ENCODE results near the gene SLC7A1.

SLC7A1 gene

DNA sequence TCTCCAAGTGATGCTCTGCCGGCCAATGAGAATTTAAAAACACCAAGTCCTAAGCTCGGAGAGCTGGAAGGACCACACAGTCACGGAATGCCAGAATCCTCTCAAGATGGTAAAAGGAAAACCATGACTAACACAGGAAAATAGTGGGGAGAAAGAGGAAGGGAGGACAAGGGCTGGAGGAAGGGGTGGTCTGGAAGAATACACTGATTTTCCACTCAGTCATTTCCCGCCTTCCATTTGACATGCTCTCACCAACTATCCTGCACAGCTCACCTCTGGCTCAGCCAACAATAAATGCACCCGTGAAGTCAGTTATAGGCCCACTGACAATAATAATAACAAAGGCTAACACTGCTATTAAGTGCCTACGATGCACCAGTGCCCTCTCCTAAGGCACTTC lies 31.5 kb downstream of the SLC7A1 start:
- Mint-ChIP-seq H3K9me3 (no peaks in the 10 kb centered on the region), H3K36me3 (ENCODE audit: insufficient read depth) (peaks cover 3% of the 10 kb centered on the region), H3K27me3 (no peaks in the 10 kb centered on the region), H3K27ac (no peak overlapping the region), H3K4me3 (no peak overlapping the region), H3K4me1 (ENCODE audit: low read depth in 2 of 2) (peaks cover 21 to 31% of the 10 kb centered on the region in 2 donors)
- ATAC-seq (replicated peaks) = no peak
- no peak for DNase-seq

DNA sequence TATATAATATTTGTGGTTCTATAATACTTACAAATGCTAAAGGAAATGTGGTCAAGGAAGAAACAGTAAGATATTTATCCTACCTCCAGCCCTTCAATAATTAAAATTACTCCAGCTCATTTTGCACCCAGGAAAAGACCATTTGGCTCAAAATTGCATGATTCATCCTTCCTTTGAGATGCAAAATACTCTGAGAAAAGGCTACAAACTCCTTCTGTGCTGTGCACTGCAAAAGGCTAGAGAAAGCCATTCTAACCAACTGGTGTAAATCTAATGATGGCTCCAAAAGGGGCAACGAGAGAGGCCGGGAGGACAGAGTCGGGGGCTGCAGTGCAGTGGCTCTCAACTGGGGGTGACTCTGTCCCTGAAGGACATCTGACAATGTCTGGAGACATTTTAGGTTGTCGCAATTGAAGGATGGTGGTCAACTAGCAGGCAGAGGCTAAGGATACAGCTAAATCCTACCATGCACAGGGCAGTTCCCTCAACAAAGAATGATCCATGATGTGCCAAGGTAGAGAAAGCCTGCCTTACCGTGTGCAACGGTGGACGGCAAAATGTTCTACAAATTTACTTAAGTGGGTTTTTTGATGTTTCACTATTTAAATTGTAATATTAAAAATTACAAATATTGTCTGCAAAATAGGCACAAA lies 32.6 kb downstream of the SLC7A1 start:
- Mint-ChIP-seq H3K4me1 (ENCODE audit: low read depth in 2 of 2) (peaks cover 16 to 31% of the 10 kb centered on the region in 2 donors), H3K36me3 (ENCODE audit: insufficient read depth) (no peaks in the 10 kb centered on the region), H3K27me3 (no peaks in the 10 kb centered on the region), H3K9me3 (no peaks in the 10 kb centered on the region), H3K27ac (peak overlapping the region; percentile 42 to 66), H3K4me3 (no peak overlapping the region)
- no peak for ATAC-seq (replicated peaks)
- no peak for DNase-seq

DNA sequence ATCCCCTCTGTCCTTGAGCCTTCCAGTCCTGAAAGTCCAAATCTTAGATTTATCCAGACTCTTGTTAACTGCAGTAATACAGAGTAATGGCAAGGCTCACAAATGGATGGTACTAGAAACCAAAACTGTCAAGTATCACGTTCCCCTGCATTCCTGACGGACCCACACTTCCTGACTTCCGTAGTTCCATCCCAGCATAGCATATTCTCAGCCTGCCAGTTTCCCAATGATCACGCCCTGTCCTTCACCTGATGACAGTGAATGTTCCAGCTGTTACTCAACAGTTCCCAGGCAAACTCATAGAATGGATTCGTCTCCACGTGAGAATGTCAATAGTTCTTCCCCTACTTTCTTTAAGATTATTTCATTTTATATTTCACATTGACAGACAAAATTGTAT lies 33.6 kb downstream of the SLC7A1 start:
- Mint-ChIP-seq H3K4me3 (no peak overlapping the region), H3K27ac (no peak overlapping the region), H3K36me3 (ENCODE audit: insufficient read depth) (no peaks in the 10 kb centered on the region), H3K4me1 (ENCODE audit: low read depth in 2 of 2) (peaks cover 20 to 29% of the 10 kb centered on the region in 2 donors), H3K27me3 (no peaks in the 10 kb centered on the region), H3K9me3 (no peaks in the 10 kb centered on the region)
- DNase-seq (no peak), ATAC-seq (replicated peaks) (no peak)

DNA sequence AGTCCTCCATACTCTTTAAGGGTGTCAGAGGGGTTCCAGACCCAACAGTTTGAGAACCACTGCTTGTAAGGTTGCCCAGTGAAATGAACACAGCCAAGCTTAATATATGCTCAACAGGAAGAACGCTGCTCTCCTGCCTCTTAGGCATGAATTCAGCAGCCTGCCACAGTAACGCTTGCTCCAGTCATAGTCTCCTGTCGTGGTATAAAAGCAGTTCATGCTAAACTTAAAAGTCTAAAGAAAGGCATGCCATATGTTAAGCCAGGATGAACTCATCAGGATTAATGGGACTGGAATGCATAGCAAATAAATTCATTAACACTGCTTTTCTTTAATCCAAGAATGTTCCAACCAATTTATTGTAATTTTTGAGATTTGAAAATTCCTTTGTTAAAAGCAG lies 38.7 kb downstream of the SLC7A1 start:
- Mint-ChIP-seq H3K4me3 (no peak overlapping the region), H3K27ac (no peak overlapping the region), H3K9me3 (no peaks in the 10 kb centered on the region), H3K4me1 (ENCODE audit: low read depth in 2 of 2) (peaks cover 6% of the 10 kb centered on the region in 2 donors), H3K36me3 (ENCODE audit: insufficient read depth) (peaks cover 7% of the 10 kb centered on the region), H3K27me3 (no peaks in the 10 kb centered on the region)
- ATAC-seq (replicated peaks) (no peak), DNase-seq (no peak)

DNA sequence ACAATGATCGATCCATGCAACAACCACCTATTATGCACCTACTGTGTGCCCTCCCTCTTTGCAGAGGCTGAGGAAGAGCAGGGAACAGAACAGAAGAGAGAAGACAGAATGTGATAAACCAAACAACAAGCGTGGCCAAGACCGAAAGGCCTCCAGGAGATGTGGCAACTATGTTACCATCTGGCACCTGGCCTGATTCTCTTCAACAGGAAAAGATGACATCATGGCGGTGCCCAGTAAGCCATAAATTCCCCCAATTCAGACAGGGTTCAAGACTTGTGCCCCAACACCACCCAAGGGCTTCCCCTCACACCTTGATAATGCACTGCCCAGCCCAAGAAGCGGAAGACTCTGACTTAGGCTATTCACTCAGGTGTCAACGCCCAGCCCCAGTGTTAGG lies 44.3 kb downstream of the SLC7A1 start:
- peaks cover 20% of the 10 kb centered on the region for H3K36me3 Mint-ChIP-seq (ENCODE audit: insufficient read depth)
- no peak for ATAC-seq (replicated peaks)

DNA sequence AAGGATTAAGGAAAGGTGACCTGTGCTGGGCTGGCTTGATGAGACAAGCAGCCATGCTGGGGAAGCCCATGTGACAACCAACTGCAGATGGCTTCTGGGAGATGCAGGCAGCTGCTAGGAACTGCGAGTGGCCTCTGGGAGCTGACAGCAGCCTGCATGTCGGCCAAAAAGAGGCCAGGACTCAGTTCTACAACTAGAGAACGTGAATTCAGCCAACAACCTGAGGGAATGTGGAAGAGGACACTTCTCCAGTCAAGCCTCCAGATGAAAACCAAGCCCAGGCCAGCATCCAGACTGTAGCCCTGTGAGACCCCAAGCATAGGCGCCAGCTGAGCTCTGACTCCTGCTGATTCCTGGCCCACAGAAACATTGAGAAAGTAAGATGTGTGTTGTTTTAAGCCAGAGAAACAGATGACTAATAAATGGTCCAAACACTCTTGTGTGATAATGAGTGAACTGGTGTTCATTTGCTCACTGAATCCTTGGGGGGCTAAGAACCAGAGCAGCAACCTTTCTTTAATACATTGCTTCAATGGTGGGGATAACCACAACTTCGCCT lies 45.0 kb downstream of the SLC7A1 start:
- DNase-seq (no peak), ATAC-seq (replicated peaks) (no peak)
- no peak overlapping the region for H3K27ac Mint-ChIP-seq
- H3K4me3 Mint-ChIP-seq = no peak overlapping the region
- H3K4me1 Mint-ChIP-seq (ENCODE audit: low read depth in 2 of 2) = peaks cover 3 to 7% of the 10 kb centered on the region in 2 donors
- H3K9me3 Mint-ChIP-seq = no peaks in the 10 kb centered on the region
- no peaks in the 10 kb centered on the region for H3K27me3 Mint-ChIP-seq
- peaks cover 20% of the 10 kb centered on the region for H3K36me3 Mint-ChIP-seq (ENCODE audit: insufficient read depth)

More for the DNA sequence above, 44.3 kb downstream of the SLC7A1 start:
- Mint-ChIP-seq H3K9me3 (no peaks in the 10 kb centered on the region), H3K4me3 (no peak overlapping the region), H3K4me1 (ENCODE audit: low read depth in 2 of 2) (peaks cover 3 to 6% of the 10 kb centered on the region in 2 donors), H3K27me3 (no peaks in the 10 kb centered on the region), H3K27ac (peak overlapping the region in 1 of 2 donors; percentile 6)
- no peak for DNase-seq

GRCh38 chr13:29548722-29549121 lies 46.8 kb downstream of the SLC7A1 start:
- peak overlapping the region in 1 of 2 donors; percentile 44 for H3K27ac Mint-ChIP-seq
- no peaks in the 10 kb centered on the region for H3K27me3 Mint-ChIP-seq
- H3K4me3 Mint-ChIP-seq = no peak overlapping the region
- H3K36me3 Mint-ChIP-seq (ENCODE audit: insufficient read depth) = peaks cover 18% of the 10 kb centered on the region
- H3K4me1 Mint-ChIP-seq (ENCODE audit: low read depth in 2 of 2) = peaks cover 3 to 8% of the 10 kb centered on the region in 2 donors
- no peaks in the 10 kb centered on the region for H3K9me3 Mint-ChIP-seq
- no peak for DNase-seq
- ATAC-seq (replicated peaks) = no peak

DNA sequence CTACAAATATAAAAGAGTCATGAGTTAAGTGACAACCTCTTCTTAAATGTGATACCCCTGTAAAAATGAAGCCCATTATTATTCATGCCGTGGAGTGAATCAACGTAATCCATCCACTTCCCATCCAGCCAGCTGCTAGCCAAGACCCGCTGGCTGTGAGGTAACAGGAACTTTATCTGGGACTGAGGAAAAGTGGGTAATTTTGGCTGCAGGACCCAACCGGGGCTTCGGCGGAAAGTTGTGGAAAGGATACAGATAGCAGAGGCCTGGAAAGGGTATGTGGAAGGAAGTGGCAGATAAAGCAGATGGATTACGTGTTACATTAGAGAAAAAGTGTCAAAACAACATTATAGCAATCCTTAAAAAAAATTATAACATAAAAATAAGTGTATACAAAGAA lies 48.3 kb downstream of the SLC7A1 start:
- Mint-ChIP-seq H3K9me3 (no peaks in the 10 kb centered on the region), H3K27ac (no peak overlapping the region), H3K4me3 (no peak overlapping the region), H3K27me3 (no peaks in the 10 kb centered on the region), H3K4me1 (ENCODE audit: low read depth in 2 of 2) (peaks cover 3 to 10% of the 10 kb centered on the region in 2 donors), H3K36me3 (ENCODE audit: insufficient read depth) (peaks cover 15% of the 10 kb centered on the region)
- ATAC-seq (replicated peaks) (no peak), DNase-seq (no peak)

DNA sequence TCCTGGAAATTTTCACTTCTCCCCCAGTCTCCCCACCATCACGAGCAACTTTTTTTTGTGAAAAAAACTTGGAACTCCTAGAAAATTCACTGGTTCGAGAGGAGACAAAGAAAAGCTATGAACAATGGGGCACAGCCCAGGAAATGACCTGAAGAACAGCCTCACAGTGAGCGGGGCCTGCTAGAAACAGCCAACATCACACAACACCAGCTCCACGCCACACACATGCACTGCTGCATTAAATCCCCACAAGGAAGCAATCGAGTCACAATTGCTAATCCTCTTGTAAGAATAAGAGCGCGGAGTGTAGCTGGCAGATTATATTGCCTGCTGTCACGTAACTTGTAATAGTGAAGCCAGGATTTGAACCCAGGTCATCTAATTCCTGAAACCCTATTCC lies 48.8 kb downstream of the SLC7A1 start:
- Mint-ChIP-seq H3K27ac (no peak overlapping the region), H3K27me3 (no peaks in the 10 kb centered on the region), H3K36me3 (ENCODE audit: insufficient read depth) (peaks cover 15% of the 10 kb centered on the region), H3K4me1 (ENCODE audit: low read depth in 2 of 2) (peaks cover 3 to 10% of the 10 kb centered on the region in 2 donors), H3K9me3 (no peaks in the 10 kb centered on the region), H3K4me3 (no peak overlapping the region)
- DNase-seq (no peak), ATAC-seq (replicated peaks) (no peak)

DNA sequence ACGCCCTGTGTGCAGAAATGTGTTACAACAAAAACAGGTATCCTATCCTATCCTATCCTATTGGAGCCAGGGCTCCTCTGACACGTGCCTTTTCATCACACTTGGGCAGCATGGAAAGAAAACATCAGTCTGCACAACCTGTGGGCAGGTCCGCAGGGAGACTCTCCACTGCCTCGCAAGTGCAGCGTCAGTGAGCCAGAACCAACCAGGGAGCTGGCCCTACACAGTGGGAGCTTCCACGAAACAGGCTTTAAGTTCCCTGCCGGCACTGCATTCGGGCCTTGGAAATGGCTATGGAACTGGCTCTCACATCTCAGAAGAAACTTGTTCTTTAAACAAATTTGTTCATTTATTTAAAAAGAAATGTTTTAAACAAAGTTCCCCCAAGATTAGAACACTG lies 49.5 kb downstream of the SLC7A1 start:
- Mint-ChIP-seq H3K36me3 (ENCODE audit: insufficient read depth) (peaks cover 15% of the 10 kb centered on the region), H3K27me3 (no peaks in the 10 kb centered on the region), H3K4me1 (ENCODE audit: low read depth in 2 of 2) (peaks cover 6 to 12% of the 10 kb centered on the region in 2 donors), H3K4me3 (no peak overlapping the region), H3K9me3 (no peaks in the 10 kb centered on the region), H3K27ac (peak overlapping the region in 1 of 2 donors; percentile 41)
- ATAC-seq (replicated peaks) (no peak), DNase-seq (no peak)

DNA sequence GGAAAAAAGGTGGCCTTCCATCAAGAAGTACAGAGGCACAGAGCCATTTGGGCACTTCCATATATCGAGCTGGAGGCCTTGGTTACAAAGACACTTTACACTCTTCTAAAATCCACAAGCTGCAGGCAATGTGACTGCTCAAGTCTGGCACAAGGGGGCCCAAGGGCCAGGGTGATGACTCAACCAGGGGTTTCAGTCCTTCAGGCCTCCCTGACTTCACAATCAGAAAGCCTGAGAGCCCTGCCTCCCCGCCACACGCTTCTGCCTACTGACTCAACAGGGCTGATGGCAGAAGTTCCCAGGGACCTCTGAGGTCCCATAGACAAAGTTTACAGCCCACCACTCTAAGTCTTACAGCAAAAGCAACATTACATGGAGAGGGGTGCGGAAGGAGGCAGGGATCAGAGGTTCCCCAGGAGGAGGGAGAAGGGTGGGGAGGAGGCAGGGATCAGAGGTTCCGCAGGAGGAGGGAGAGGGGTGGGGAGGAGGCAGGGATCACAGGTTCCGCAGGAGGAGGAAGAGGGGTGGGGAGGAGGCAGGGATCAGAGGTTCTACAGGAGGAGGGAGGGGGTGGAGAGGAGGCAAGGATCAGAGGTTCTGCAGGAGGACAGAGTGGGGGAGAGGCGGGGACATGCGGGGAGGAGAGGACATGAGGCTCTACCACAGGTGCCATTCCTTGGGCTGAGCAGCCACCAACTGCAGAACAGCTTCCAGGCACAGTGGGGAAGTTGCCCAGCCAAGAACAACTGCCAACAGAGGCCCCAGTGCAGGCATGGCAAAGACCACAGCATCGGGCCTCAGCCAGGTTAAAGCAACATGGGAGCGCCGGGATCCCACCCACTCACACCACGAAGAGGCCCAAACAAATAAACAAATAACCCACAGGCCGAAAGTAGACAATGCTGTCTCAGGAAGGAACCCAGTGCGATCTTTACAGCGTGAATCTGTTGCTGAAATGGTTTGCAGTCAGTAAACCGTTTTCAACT lies 52.0 kb downstream of the SLC7A1 start:
- H3K4me1 Mint-ChIP-seq (ENCODE audit: low read depth in 2 of 2) = peaks cover 11 to 16% of the 10 kb centered on the region in 2 donors
- peaks cover 3% of the 10 kb centered on the region for H3K36me3 Mint-ChIP-seq (ENCODE audit: insufficient read depth)
- no peak for DNase-seq

DNA sequence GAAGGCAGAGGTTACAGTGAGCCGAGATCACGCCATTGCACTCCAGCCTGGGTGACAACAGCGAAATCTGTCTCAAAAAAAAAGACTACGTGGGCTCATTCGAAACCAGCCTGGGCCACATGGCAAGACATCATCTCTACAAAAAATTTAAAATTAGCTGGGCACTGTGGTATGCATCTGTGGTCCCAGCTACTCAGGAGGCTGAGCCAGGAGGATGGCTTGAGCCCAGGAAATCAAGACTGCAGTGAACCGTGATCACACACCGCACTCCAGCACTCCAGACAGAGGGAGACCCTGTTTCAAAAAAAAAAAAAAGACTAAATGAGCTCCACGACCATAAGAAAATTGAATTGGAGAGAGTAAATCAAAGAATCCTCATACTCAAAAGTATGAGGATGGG lies 53.1 kb downstream of the SLC7A1 start:
- Mint-ChIP-seq H3K4me1 (ENCODE audit: low read depth in 2 of 2) (peaks cover 20 to 23% of the 10 kb centered on the region in 2 donors), H3K27me3 (no peaks in the 10 kb centered on the region), H3K9me3 (no peaks in the 10 kb centered on the region), H3K4me3 (no peak overlapping the region), H3K36me3 (ENCODE audit: insufficient read depth) (peaks cover 3% of the 10 kb centered on the region), H3K27ac (peak overlapping the region; percentile 73 to 81)
- ATAC-seq (replicated peaks) (no peak), DNase-seq (no peak)

More for the DNA sequence above, 52.0 kb downstream of the SLC7A1 start:
- H3K4me3 Mint-ChIP-seq = no peak overlapping the region
- ATAC-seq (replicated peaks) = no peak
- peak overlapping the region; percentile 73 to 81 for H3K27ac Mint-ChIP-seq
- no peaks in the 10 kb centered on the region for H3K9me3 Mint-ChIP-seq
- no peaks in the 10 kb centered on the region for H3K27me3 Mint-ChIP-seq

GRCh38 chr13:29541400-29541799 lies 54.1 kb downstream of the SLC7A1 start:
- no peak for DNase-seq
- Mint-ChIP-seq H3K27ac (no peak overlapping the region), H3K27me3 (no peaks in the 10 kb centered on the region), H3K4me1 (ENCODE audit: low read depth in 2 of 2) (peaks cover 19 to 20% of the 10 kb centered on the region in 2 donors), H3K36me3 (ENCODE audit: insufficient read depth) (peaks cover 3% of the 10 kb centered on the region), H3K4me3 (no peak overlapping the region), H3K9me3 (no peaks in the 10 kb centered on the region)
- no peak for ATAC-seq (replicated peaks)
